Measurements from ENCODE around the gene STX8.

The STX8 gene

GRCh38 chr17:9242497-9242881, 333.1 kb downstream of the STX8 start:
- H4K12ac ChIP-seq (ENCODE audit: low read depth, low read length), result no peak overlapping the region
- no peak overlapping the region for H3K4ac ChIP-seq (ENCODE audit: low read depth, low read length)
- H2BK12ac ChIP-seq (ENCODE audit: low read length), result no peak overlapping the region
- no peak overlapping the region for H2AFZ ChIP-seq (ENCODE audit: insufficient read depth, low read length, poor library complexity)
- no peaks in the 10 kb centered on the region for H3K27me3 ChIP-seq (ENCODE audit: insufficient read depth, low read length)
- H3K9me3 ChIP-seq (ENCODE audit: insufficient read depth, low read depth, low read length), result peaks cover 5% of the 10 kb centered on the region
- no peak overlapping the region for H4K8ac ChIP-seq (ENCODE audit: low read depth, low read length)
- no peak overlapping the region for H2BK5ac ChIP-seq (ENCODE audit: low read depth, low read length, poor library complexity)
- no peak overlapping the region for H4K91ac ChIP-seq (ENCODE audit: low read depth, low read length)
- H3K79me1 ChIP-seq (ENCODE audit: low read length), result no peaks in the 10 kb centered on the region
- H3K14ac ChIP-seq (ENCODE audit: low read length), result no peak overlapping the region
- DNase-seq, result no peak
- H3K27ac ChIP-seq (ENCODE audit: low read depth, low read length), result no peak overlapping the region
- no peak overlapping the region for H3K9ac ChIP-seq (ENCODE audit: low read length)
- H3K36me3 ChIP-seq (ENCODE audit: control insufficient read depth in 1 of 2, insufficient read depth in 2 of 2, low read length in 2 of 2), result no peaks in the 10 kb centered on the region
- H3K4me3 ChIP-seq (ENCODE audit: low read depth, low read length), result no peak overlapping the region
- H3K4me1 ChIP-seq (ENCODE audit: control insufficient read depth in 1 of 2, insufficient read depth in 2 of 2, low read length in 2 of 2), result peaks cover 11 to 12% of the 10 kb centered on the region in 2 experiments
- H2BK120ac ChIP-seq (ENCODE audit: insufficient read depth, low read length, poor library complexity), result no peak overlapping the region
- no peak overlapping the region for H3K4me2 ChIP-seq (ENCODE audit: low read length)
- no peak overlapping the region for H3K18ac ChIP-seq (ENCODE audit: low read length)
- H3K23ac ChIP-seq (ENCODE audit: low read length), result no peak overlapping the region
- H2AK5ac ChIP-seq (ENCODE audit: low read length), result no peak overlapping the region
- H3K79me2 ChIP-seq (ENCODE audit: control insufficient read depth, insufficient read depth, low read length, poor library complexity), result no peaks in the 10 kb centered on the region
- WGBS (ENCODE audit: extremely low coverage, insufficient coverage, insufficient read length), result no CpG with 5 or more reads among the region's 16 CpGs

GRCh38 chr17:9241774-9242496, 333.7 kb downstream of the STX8 start:
- Histone ChIP-seq H4K12ac (ENCODE audit: low read depth, low read length) (no peak overlapping the region), H3K27me3 (ENCODE audit: insufficient read depth, low read length) (no peaks in the 10 kb centered on the region), H2BK5ac (ENCODE audit: low read depth, low read length, poor library complexity) (no peak overlapping the region), H4K8ac (ENCODE audit: low read depth, low read length) (no peak overlapping the region), H2AK5ac (ENCODE audit: low read length) (no peak overlapping the region), H3K79me1 (ENCODE audit: low read length) (no peaks in the 10 kb centered on the region), H3K4me2 (ENCODE audit: low read length) (no peak overlapping the region), H3K18ac (ENCODE audit: low read length) (no peak overlapping the region), H2AFZ (ENCODE audit: insufficient read depth, low read length, poor library complexity) (no peak overlapping the region), H4K91ac (ENCODE audit: low read depth, low read length) (no peak overlapping the region), H3K4me1 (ENCODE audit: control insufficient read depth in 1 of 2, insufficient read depth in 2 of 2, low read length in 2 of 2) (peaks cover 11 to 12% of the 10 kb centered on the region in 2 experiments), H2BK120ac (ENCODE audit: insufficient read depth, low read length, poor library complexity) (no peak overlapping the region), H2BK12ac (ENCODE audit: low read length) (no peak overlapping the region), H3K23ac (ENCODE audit: low read length) (no peak overlapping the region), H3K9me3 (ENCODE audit: insufficient read depth, low read depth, low read length) (peaks cover 6% of the 10 kb centered on the region), H3K4me3 (ENCODE audit: low read depth, low read length) (no peak overlapping the region), H3K4ac (ENCODE audit: low read depth, low read length) (no peak overlapping the region), H3K14ac (ENCODE audit: low read length) (no peak overlapping the region), H3K9ac (ENCODE audit: low read length) (no peak overlapping the region), H3K27ac (ENCODE audit: low read depth, low read length) (no peak overlapping the region), H3K79me2 (ENCODE audit: control insufficient read depth, insufficient read depth, low read length, poor library complexity) (no peaks in the 10 kb centered on the region), H3K36me3 (ENCODE audit: control insufficient read depth in 1 of 2, insufficient read depth in 2 of 2, low read length in 2 of 2) (no peaks in the 10 kb centered on the region)
- whole genome bisulfite sequencing (ENCODE audit: extremely low coverage, insufficient coverage, insufficient read length), result no CpG with 5 or more reads among the region's 16 CpGs
- no peak for DNase-seq

- no peak overlapping the region for H4K8ac ChIP-seq (ENCODE audit: low read depth, low read length)
- no CpG with 5 or more reads among the region's 10 CpGs for WGBS (ENCODE audit: extremely low coverage, insufficient coverage, insufficient read length)
These were observed 334.3 kb downstream of the STX8 start for GRCh38 chr17:9241371-9241712.

GRCh38 chr17:9240659-9241370, 334.8 kb downstream of the STX8 start:
- DNase-seq, result peak; percentile 54 to 60
- Histone ChIP-seq H2AK5ac (ENCODE audit: low read length) (no peak overlapping the region), H3K4me3 (ENCODE audit: low read depth, low read length) (no peak overlapping the region), H2BK5ac (ENCODE audit: low read depth, low read length, poor library complexity) (no peak overlapping the region), H2BK120ac (ENCODE audit: insufficient read depth, low read length, poor library complexity) (no peak overlapping the region), H4K12ac (ENCODE audit: low read depth, low read length) (no peak overlapping the region), H2BK12ac (ENCODE audit: low read length) (no peak overlapping the region), H2AFZ (ENCODE audit: insufficient read depth, low read length, poor library complexity) (no peak overlapping the region), H3K27me3 (ENCODE audit: insufficient read depth, low read length) (no peaks in the 10 kb centered on the region), H3K36me3 (ENCODE audit: control insufficient read depth in 1 of 2, insufficient read depth in 2 of 2, low read length in 2 of 2) (no peaks in the 10 kb centered on the region), H3K9ac (ENCODE audit: low read length) (no peak overlapping the region), H3K79me2 (ENCODE audit: control insufficient read depth, insufficient read depth, low read length, poor library complexity) (no peaks in the 10 kb centered on the region), H3K4me1 (ENCODE audit: control insufficient read depth in 1 of 2, insufficient read depth in 2 of 2, low read length in 2 of 2) (peaks cover 11 to 12% of the 10 kb centered on the region in 2 experiments), H3K9me3 (ENCODE audit: insufficient read depth, low read depth, low read length) (peaks cover 6% of the 10 kb centered on the region), H4K91ac (ENCODE audit: low read depth, low read length) (no peak overlapping the region), H4K8ac (ENCODE audit: low read depth, low read length) (no peak overlapping the region), H3K4me2 (ENCODE audit: low read length) (peak overlapping the region; percentile 72), H3K27ac (ENCODE audit: low read depth, low read length) (no peak overlapping the region), H3K79me1 (ENCODE audit: low read length) (no peaks in the 10 kb centered on the region), H3K18ac (ENCODE audit: low read length) (no peak overlapping the region), H3K23ac (ENCODE audit: low read length) (no peak overlapping the region), H3K4ac (ENCODE audit: low read depth, low read length) (no peak overlapping the region), H3K14ac (ENCODE audit: low read length) (no peak overlapping the region)
- no CpG with 5 or more reads among the region's 17 CpGs for WGBS (ENCODE audit: extremely low coverage, insufficient coverage, insufficient read length)

More at GRCh38 chr17:9241371-9241712, 334.3 kb downstream of the STX8 start:
- Histone ChIP-seq H2BK12ac (ENCODE audit: low read length) (no peak overlapping the region), H3K27ac (ENCODE audit: low read depth, low read length) (no peak overlapping the region), H4K12ac (ENCODE audit: low read depth, low read length) (no peak overlapping the region), H4K91ac (ENCODE audit: low read depth, low read length) (no peak overlapping the region), H3K18ac (ENCODE audit: low read length) (no peak overlapping the region), H3K9ac (ENCODE audit: low read length) (no peak overlapping the region), H2AK5ac (ENCODE audit: low read length) (no peak overlapping the region), H3K27me3 (ENCODE audit: insufficient read depth, low read length) (no peaks in the 10 kb centered on the region), H3K36me3 (ENCODE audit: control insufficient read depth in 1 of 2, insufficient read depth in 2 of 2, low read length in 2 of 2) (no peaks in the 10 kb centered on the region), H3K9me3 (ENCODE audit: insufficient read depth, low read depth, low read length) (peaks cover 6% of the 10 kb centered on the region), H3K14ac (ENCODE audit: low read length) (no peak overlapping the region), H3K79me1 (ENCODE audit: low read length) (no peaks in the 10 kb centered on the region), H2AFZ (ENCODE audit: insufficient read depth, low read length, poor library complexity) (no peak overlapping the region), H3K4ac (ENCODE audit: low read depth, low read length) (no peak overlapping the region), H3K79me2 (ENCODE audit: control insufficient read depth, insufficient read depth, low read length, poor library complexity) (no peaks in the 10 kb centered on the region), H3K23ac (ENCODE audit: low read length) (no peak overlapping the region), H2BK120ac (ENCODE audit: insufficient read depth, low read length, poor library complexity) (no peak overlapping the region), H3K4me2 (ENCODE audit: low read length) (no peak overlapping the region), H3K4me3 (ENCODE audit: low read depth, low read length) (no peak overlapping the region), H3K4me1 (ENCODE audit: control insufficient read depth in 1 of 2, insufficient read depth in 2 of 2, low read length in 2 of 2) (peaks cover 11 to 12% of the 10 kb centered on the region in 2 experiments), H2BK5ac (ENCODE audit: low read depth, low read length, poor library complexity) (no peak overlapping the region)
- no peak for DNase-seq
